HEK293 (cell line): Measurements from ENCODE around the gene RSPH3.

Experiments
- CTCF ChIA-PET: fragments of 350-600 bp; formaldehyde crosslinking; extraction: SDS; loops from one replicate; lab custom pipeline; 2021; ENCODE audit warnings: antibody characterized with exemption; lab: Yijun Ruan, JAX
- POLR2A ChIA-PET: fragments of 300-600 bp; formaldehyde crosslinking; extraction: SDS; loops from one replicate; lab custom pipeline; 2020; ENCODE audit warnings: antibody characterized with exemption, inconsistent platforms; lab: Yijun Ruan, JAX
- H3K27ac ChIP-seq: fragments of 200-500 bp; sonication (Bioruptor generic); 2 replicates; pipeline ENCODE4 v1.5.1; 2014; ENCODE audit warnings: low read depth, low read length, control low read depth, inconsistent platforms; ENCODE audit errors: extremely low read depth
- H3K36me3 ChIP-seq, 2 experiments: fragments of 200-500 bp in 1 of 2; sonication (Bioruptor generic) in 1 of 2; 1 replicate in 1 of 2; 2 replicates in 1 of 2; pipeline ENCODE4 v1.5.1; 2014 to 2017; ENCODE audit warnings: inconsistent platforms in 2 of 2, low read length in 2 of 2; ENCODE audit not compliant: control insufficient read depth in 2 of 2, insufficient read depth in 1 of 2
- H3K4me1 ChIP-seq: fragments of 200-500 bp; sonication (Bioruptor generic); 2 replicates; pipeline ENCODE4 v1.5.1; 2014; ENCODE audit warnings: mild to moderate bottlenecking, low read length, inconsistent platforms; ENCODE audit not compliant: control insufficient read depth, insufficient read depth
- H3K4me3 ChIP-seq: 2 replicates; pipeline ENCODE4 v1.5.1; 2011; ENCODE audit warnings: low read depth, mild to moderate bottlenecking, control low read depth, low read length, moderate library complexity
- H3K9me3 ChIP-seq: fragments of 200-500 bp; sonication (Bioruptor generic); 2 replicates; pipeline ENCODE4 v1.5.1; 2014; ENCODE audit warnings: low read depth, low read length, inconsistent platforms; ENCODE audit not compliant: control insufficient read depth, insufficient read depth
- GLIS2 ChIP-seq: fragments of 450-650 bp; formaldehyde crosslinking; IDR thresholded peaks from 2 replicates; pipeline ENCODE4 v1.5.1; 2016; ENCODE audit warnings: missing biosample characterization, missing genetic modification characterization
- PRDM6 ChIP-seq: fragments of 450-650 bp; formaldehyde crosslinking; IDR thresholded peaks from 2 replicates; pipeline ENCODE4 v1.5.1; 2017; ENCODE audit warnings: missing biosample characterization, missing genetic modification characterization
- TRIM28 ChIP-seq: IDR thresholded peaks from 2 replicates; pipeline ENCODE4 v1.6.1; 2011; ENCODE audit warnings: low read length, control low read depth, borderline replicate concordance
- ZBTB11 ChIP-seq: fragments of 450-650 bp; formaldehyde crosslinking; conservative IDR thresholded peaks from 2 replicates; pipeline ENCODE4 v1.5.1; 2016; ENCODE audit warnings: low read depth, missing biosample characterization, missing genetic modification characterization
- ZBTB21 ChIP-seq: fragments of 450-650 bp; formaldehyde crosslinking; IDR thresholded peaks from 2 replicates; pipeline ENCODE4 v1.5.1; 2017; ENCODE audit warnings: missing biosample characterization, missing genetic modification characterization
- ZBTB7A ChIP-seq: fragments of 450-650 bp; formaldehyde crosslinking; IDR thresholded peaks from 2 replicates; pipeline ENCODE4 v1.5.1; 2016; ENCODE audit warnings: low read depth, missing biosample characterization, missing genetic modification characterization
- ZNF114 ChIP-seq: fragments of 450-650 bp; formaldehyde crosslinking; IDR thresholded peaks from 2 replicates; pipeline ENCODE4 v1.5.0; 2017; ENCODE audit warnings: missing biosample characterization, missing genetic modification characterization
- ZNF155 ChIP-seq: fragments of 450-650 bp; formaldehyde crosslinking; IDR thresholded peaks from 2 replicates; pipeline ENCODE4 v1.5.1; 2016; ENCODE audit warnings: missing biosample characterization, missing genetic modification characterization
- ZNF211 ChIP-seq: fragments of 450-650 bp; formaldehyde crosslinking; IDR thresholded peaks from 2 replicates; pipeline ENCODE4 v1.5.1; 2016; ENCODE audit warnings: low read depth, missing biosample characterization, missing genetic modification characterization
- ZNF26 ChIP-seq: fragments of 450-650 bp; formaldehyde crosslinking; IDR thresholded peaks from 2 replicates; pipeline ENCODE4 v1.5.1; 2016; ENCODE audit warnings: missing biosample characterization, missing genetic modification characterization
- ZNF398 ChIP-seq: fragments of 450-650 bp; formaldehyde crosslinking; IDR thresholded peaks from 2 replicates; pipeline ENCODE4 v1.5.1; 2017; ENCODE audit warnings: missing biosample characterization, missing genetic modification characterization
- ZNF416 ChIP-seq: fragments of 450-650 bp; formaldehyde crosslinking; IDR thresholded peaks from 2 replicates; pipeline ENCODE4 v1.5.1; 2016; ENCODE audit warnings: missing biosample characterization, missing genetic modification characterization
- ZNF560 ChIP-seq: fragments of 450-650 bp; formaldehyde crosslinking; IDR thresholded peaks from 2 replicates; pipeline ENCODE4 v1.5.1; 2017; ENCODE audit warnings: missing biosample characterization, missing genetic modification characterization, borderline replicate concordance
- ZNF704 ChIP-seq: fragments of 450-650 bp; formaldehyde crosslinking; IDR thresholded peaks from 2 replicates; pipeline ENCODE4 v1.5.1; 2016; ENCODE audit warnings: missing biosample characterization, missing genetic modification characterization
- ZSCAN4 ChIP-seq: fragments of 450-650 bp; formaldehyde crosslinking; IDR thresholded peaks from 2 replicates; pipeline ENCODE4 v1.5.1; 2017; ENCODE audit warnings: missing biosample characterization, missing genetic modification characterization

RSPH3 gene

GRCh38 chr6:158938811-158939254 is 61.2 kb downstream of the RSPH3 start (continued):
- TF ChIP-seq ZNF398 (tag by site-specific recombination): no peak
- no peak for TF ChIP-seq ZNF114
- TF ChIP-seq ZNF704 (tag by site-specific recombination): no peak
- TF ChIP-seq ZBTB7A (tag by site-specific recombination): no peak

GRCh38 chr6:158938220-158938619 is 61.8 kb downstream of the RSPH3 start:
- Histone ChIP-seq H3K36me3 (no peaks in the 10 kb centered on the region), H3K4me3 (no peak overlapping the region), H3K9me3 (no peaks in the 10 kb centered on the region), H3K4me1 (no peaks in the 10 kb centered on the region), H3K27ac (no peak overlapping the region; the same call in 1 of the 2 replicates)
- no peak for TF ChIP-seq ZSCAN4
- TF ChIP-seq ZNF155 (tag by site-specific recombination): no peak
- no peak for TF ChIP-seq ZNF416 (tag by site-specific recombination)
- TF ChIP-seq PRDM6 (tag by site-specific recombination): no peak
- TF ChIP-seq ZNF211 (tag by site-specific recombination): no peak
- TF ChIP-seq ZBTB21 (tag by site-specific recombination): no peak
- ChIA-PET CTCF (interaction anchor here (0.9 to 1.6 kb wide), 2 partner anchors 222 to 247 kb away, joined by 5 read pairs; no protein-coding TSS in a partner anchor), POLR2A (no interaction called here)

- Histone ChIP-seq H3K27ac (no peak overlapping the region), H3K4me3 (no peak overlapping the region), H3K4me1 (no peaks in the 10 kb centered on the region), H3K9me3 (no peaks in the 10 kb centered on the region), H3K36me3 (no peaks in the 10 kb centered on the region)
- TF ChIP-seq TRIM28 (no peak), GLIS2 (tag by site-specific recombination) (no peak), ZNF26 (tag by site-specific recombination) (peak; percentile 72; the same call in 1 of the 2 replicates), ZBTB11 (tag by site-specific recombination) (no peak), ZNF560 (tag by site-specific recombination) (no peak)
- ChIA-PET CTCF (interaction anchor here (0.6 to 0.9 kb wide), 3 partner anchors 23 to 336 kb away, joined by 3 read pairs; no protein-coding TSS in a partner anchor), POLR2A (no interaction called here)
Measured at GRCh38 chr6:158934157-158934556, 65.8 kb downstream of the RSPH3 start.
